ENCODE measurements around the gene BACH2. TPM values are rescaled to one million over a fixed set of nuclear protein-coding genes. Genes with fewer than 3 reads are reported as not detected.

Gene BACH2
- total and polyA plus RNA-seq, 9 of the 15 experiments (the other 6 are each of a cell fraction or from before 2014, with no cell fraction given) = 0.06 to 3.1 (median 0.59) TPM

DNA sequence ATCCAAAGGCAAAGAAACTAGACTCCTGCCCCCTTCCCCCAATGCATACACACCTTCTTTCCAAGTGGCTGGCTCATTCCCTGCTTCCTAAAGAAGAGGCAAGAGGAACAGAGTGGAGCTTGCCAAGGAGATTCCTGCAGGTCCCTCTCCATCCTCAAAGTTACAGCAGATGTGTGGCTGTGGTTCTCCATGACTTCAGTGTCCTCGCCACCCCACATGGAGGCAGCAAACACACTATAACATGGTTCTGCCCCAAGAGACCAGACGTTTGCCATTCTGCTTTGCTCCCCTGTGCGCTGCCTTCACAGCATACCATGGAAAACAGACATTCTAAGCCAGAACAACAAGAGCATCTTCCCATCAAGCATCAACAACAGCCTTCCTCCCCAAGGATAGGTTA is 84.4 kb downstream of the BACH2 start (continued):
- no peak for TF ChIP-seq U2AF2 (optimal IDR thresholded peaks at IDR 0.05; ENCODE audit: low read depth, low read length)
- no peak for TF ChIP-seq SPI1 (IDR thresholded peaks at IDR 0.05; ENCODE audit: borderline replicate concordance, low read depth, low read length)
- TF ChIP-seq CBX8 (IDR thresholded peaks at IDR 0.05; ENCODE audit: borderline replicate concordance, extremely low read depth, low read depth, low read length, poor library complexity, severe bottlenecking) = no peak
- TF ChIP-seq MLLT1 (IDR thresholded peaks at IDR 0.05) = no peak
- no peak for TF ChIP-seq KLF16 (IDR thresholded peaks at IDR 0.05)
- no peak for TF ChIP-seq NFATC3 (IDR thresholded peaks at IDR 0.05)
- peak; percentile 35 to 41 (median 40) for TF ChIP-seq CTCF (IDR thresholded peaks at IDR 0.05 in 2 of 3, conservative IDR thresholded peaks at IDR 0.05 in 1 of 3; ENCODE audit: insufficient read depth in 2 of 3, low read depth in 1 of 3, low read length in 3 of 3)
- no peak for TF ChIP-seq MYC (IDR thresholded peaks at IDR 0.05; ENCODE audit: low read depth, low read length)
- TF ChIP-seq MYC (CRISPR knock-in tag; IDR thresholded peaks at IDR 0.05; ENCODE audit: borderline replicate concordance, low read depth) = no peak
- no peak for TF ChIP-seq PYGO2 (tag; IDR thresholded peaks at IDR 0.05)

All from K562 (cell line).